ENCODE data around the gene MRPL49.
"Not testable (repeated sequence)": the region's sequence is repeated elsewhere in the genome, so short reads cannot be mapped to it uniquely, and the experiment has no call there.

Gene MRPL49

DNA sequence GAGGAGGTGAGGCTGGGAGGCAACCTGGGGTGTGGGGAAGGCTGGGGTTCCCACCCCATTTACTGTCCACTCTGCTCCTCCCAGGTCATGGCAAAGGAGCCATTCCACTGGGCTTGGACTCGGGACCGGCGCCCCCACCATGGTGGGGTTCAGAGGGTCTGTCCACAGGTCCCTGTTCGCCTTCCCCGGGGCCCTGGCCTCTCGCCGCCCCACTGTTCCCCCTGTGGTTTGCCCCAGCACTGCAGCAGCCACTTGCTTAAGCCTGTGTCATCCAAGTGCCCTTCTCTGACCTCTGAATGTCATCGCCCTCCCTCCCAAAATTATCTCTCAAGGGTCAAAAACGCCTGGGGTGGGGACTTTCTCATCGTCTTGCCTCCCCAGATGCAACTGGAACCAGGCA is 50.5 kb downstream of the MRPL49 start:
- DNase-seq = no peak

DNA sequence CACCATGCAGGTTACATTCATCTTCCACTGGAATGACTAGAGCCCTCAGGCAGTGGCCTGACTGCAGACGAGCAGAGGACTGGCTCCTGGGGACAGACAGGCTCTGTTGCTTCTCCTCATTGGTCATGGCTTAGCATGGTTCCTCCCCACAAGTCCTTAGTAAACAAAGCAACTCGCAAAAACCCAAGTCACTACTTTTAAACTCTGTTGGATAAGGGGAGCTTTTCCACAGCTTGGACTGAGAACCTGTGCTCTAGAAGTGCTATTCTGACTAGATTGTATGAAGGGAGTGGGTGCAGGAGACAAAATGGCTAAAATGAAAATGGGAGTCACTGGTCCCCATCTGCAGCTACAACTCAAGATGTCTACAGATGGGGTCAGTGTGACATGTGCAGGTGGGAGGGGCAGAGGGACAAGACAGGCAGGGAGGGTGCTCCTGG is 52.5 kb downstream of the MRPL49 start:
- DNase-seq = not testable (repeated sequence)
